HG03280 (cell line): ENCODE measurements around the gene SCYL2.
A peak's percentile ranks its signal among the peaks of the same experiment; 100 is the strongest.
"Not testable (repeated sequence)": the region's sequence is repeated elsewhere in the genome, so short reads cannot be mapped to it uniquely, and the experiment has no call there.

Experiments used
- ATAC-seq: cut with Tn5 transposase; IDR thresholded peaks from one replicate; pipeline ENCODE4 v1.9.1; 2021; ENCODE audit warnings: mild to moderate bottlenecking, moderate library complexity; ENCODE audit not compliant: unreplicated experiment

SCYL2 gene

DNA sequence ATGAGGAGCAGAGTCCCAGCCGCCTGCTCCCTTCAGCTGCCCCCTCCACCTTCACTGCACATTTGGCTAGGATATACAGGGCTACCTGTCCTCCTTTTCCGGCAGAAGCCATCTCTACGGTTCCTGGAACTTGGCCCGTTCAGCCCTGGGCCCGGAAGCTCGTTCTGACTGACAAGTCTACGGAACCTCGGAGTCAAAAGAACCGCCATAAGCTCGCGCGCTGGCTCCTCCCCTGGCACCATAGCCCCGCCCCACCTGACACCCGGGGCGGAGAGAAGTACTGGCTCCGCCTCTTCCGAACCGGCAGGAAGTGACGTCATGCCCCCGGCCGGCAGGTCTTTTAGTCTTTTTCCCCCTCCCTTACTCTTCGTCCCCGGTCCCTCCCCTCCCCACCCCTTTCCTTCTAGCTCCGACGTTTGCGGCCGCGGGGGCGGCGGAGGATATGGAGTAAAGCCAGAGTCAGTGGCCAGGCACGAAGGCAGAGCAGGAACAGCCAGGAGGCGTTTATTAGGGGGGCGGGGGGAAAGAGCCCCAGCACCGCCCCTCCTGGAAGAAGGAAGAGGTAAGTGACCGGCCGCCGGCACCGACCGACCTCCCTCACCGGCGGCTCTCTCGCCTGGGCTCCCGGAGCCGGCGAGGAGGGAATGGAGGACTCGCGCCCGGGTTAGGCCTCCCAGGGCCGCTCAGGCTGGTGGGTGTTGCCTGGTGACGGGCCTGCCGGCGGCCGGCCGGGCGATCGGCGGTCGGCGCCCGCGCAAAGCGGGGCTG, at the start of gene SCYL2, which contains the start of gene DEPDC4:
TSS of gene SCYL2 (plus strand) at position 343 of the 768 bp plus-strand sequence. CDS start 15,794 bp downstream, outside the sequence.
TSS of gene DEPDC4 (minus strand) at position 245 of the 768 bp plus-strand sequence. CDS start at position 242, 3 bp downstream.
- ATAC-seq: peak; percentile 91

- no peak for ATAC-seq
These were observed 47.5 kb upstream of the SCYL2 start for GRCh38 chr12:100219328-100220109.

DNA sequence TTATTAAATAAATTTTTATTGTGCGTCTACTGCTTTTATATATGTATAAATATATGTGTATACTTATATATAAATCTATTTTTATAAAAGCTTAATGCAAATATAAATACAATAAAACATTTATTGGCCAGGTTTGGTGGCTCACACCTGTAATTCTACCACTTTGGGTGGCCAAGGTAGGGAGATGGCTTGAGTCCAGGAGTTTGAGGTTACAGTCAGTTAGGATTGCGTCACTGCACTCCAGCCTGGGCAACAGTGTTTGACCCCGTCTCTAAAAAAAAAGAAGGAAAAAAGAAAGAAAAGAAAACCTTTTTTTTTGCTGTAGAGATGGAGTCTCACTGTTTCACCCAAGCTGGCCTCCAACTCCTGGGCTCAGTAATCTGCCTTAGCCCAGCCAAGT, 45.5 kb upstream of the SCYL2 start:
- ATAC-seq: no peak

GRCh38 chr12:100222173-100222572, 44.8 kb upstream of the SCYL2 start:
- not testable (repeated sequence) for ATAC-seq

GRCh38 chr12:100225491-100225890, 41.5 kb upstream of the SCYL2 start:
- no peak for ATAC-seq

DNA sequence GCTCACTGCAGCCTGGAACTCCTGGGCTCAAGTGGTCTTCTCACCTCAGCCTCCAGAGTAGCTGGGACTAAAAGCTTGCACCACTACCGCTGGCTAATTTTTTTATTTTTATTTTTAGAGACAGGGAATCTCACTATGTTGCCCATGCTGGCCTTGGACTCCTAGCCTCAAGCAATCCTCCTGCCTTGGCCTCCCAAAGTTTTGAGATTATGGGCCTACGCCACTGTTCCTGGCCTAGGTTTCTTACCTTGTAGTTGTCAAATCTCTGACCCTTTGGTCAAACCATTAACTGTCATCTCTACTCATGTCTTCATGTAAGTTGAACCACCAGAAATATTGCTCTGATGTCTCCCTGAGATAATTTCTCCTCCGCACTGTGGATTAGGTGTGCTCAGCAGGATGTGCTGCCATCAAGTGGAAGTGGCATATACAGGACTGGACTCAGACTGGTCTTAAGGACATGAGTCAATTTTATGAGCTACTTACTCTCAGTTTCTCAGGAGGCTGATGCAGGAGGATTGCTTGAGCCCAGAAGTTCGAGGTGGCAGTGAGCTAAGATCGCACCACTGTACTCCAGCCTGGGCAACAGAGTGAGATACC, 37.8 kb upstream of the SCYL2 start:
- no peak for ATAC-seq

DNA sequence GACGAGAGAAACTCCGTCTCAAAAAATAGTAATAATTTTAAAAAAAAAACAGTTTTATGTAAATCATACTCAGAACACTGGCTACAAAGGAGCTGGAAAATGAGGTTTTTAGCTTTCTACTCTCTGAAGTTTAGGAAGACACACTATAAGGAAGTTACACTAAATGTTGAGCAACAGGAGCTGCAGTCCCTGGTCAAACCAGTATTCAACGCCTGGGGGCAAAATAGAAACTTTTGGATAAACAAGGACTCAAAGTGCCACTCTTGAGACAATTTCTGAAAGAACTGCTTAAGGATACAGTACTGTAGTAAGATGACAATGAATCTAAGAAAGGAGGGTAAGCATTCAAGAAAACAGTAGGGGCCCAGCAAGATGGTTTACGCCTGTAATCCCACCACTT, 37.1 kb upstream of the SCYL2 start:
- ATAC-seq: no peak

DNA sequence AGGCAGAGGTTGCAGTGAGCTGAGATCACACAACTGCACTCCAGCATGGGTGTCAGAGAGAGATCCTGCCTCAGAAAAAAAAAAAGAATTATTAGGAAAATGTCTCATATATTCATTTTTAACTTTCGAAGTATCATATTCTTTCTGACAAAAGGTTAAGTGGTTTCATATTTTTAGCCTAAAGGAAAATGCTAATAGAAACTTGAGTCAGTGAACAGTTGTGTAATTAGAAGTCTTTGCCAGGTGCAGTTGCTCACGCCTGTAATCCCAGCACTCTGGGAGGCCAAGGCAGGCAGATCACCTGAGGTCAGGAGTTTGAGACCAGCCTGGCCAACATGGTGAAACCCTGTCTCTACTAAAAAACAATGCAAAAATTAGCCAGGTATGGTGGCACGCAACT, 35.1 kb upstream of the SCYL2 start:
- ATAC-seq: not testable (repeated sequence)

GRCh38 chr12:100234166-100234565, 32.8 kb upstream of the SCYL2 start:
- ATAC-seq: no peak

DNA sequence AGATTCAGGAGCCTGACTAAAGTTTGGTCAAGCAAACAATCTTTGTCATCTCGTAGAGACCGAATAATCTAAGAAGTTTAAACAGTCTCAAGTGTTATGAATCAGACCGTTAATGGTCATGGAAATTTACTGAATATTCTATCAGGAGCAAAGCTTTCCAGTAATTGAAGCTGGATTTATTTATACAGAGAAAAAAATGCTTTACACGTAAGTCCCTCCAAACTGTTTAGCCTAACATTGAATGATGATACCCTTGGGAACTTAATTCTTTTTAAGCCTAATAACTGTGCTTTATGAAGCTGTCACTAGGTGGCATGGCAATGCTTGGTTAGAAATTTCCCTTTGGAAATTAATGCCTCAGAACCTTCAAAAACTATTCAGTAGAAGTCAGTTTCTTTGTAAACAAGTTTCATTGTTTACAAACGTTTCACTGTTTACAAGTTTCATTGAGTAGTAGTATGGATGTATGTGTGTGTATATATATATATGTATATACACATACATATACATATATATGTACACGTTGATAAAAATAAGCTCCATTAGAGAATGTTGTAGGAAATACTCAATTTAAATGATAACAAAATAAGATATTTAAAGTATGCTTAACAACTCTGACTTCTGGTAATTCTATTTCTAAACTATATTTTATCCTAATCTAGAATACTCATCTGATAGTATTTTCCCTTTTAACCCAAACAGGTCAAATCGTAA, 32.2 kb upstream of the SCYL2 start:
- ATAC-seq: peak; percentile 69

DNA sequence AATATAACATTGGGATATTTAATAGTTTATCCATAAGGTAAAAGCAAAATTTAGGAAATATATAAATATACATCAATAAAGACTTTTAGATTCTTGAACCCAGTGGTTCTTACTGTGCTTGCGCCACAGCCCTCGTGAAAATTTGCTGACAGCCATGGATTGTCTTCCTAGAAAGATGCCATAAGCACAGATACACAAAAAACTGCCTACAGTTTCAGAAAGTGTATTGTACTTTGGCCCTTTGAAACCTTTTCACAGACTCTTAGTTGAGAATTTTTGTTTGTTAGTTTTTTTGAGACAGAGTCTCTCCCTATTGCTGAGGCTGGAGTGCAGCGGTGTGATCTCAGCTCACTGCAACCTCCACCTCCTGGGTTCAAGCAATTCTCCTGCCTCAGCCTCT, 28.2 kb upstream of the SCYL2 start:
- no peak for ATAC-seq

GRCh38 chr12:100239589-100239988, 27.4 kb upstream of the SCYL2 start:
- no peak for ATAC-seq

GRCh38 chr12:100243137-100243536, 23.8 kb upstream of the SCYL2 start:
- ATAC-seq: no peak

DNA sequence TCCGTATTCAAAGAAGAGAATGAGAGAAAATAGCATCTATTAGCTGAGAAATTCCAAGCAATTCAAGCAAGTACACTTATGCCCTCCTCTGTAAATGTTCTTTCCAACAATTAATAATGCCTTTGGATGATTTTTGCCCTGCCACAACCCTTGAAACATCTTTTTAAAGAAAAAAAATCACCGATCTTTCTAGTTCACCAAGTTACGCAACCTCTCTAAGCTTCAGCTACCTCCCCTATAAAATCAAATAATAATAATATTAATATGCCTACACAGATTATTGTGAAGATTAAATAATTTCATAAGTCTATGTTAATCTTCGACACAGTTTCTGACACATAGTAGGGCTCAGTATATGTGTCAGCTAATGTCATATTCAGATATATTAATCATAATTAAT, 19.2 kb upstream of the SCYL2 start:
- no peak for ATAC-seq

GRCh38 chr12:100248886-100249285, 18.1 kb upstream of the SCYL2 start:
- ATAC-seq: no peak

- ATAC-seq: no peak
These were observed 17.0 kb upstream of the SCYL2 start for GRCh38 chr12:100249941-100250340.

- no peak for ATAC-seq
These were observed 15.1 kb upstream of the SCYL2 start for GRCh38 chr12:100251917-100252316.

GRCh38 chr12:100253437-100253836, 13.5 kb upstream of the SCYL2 start:
- ATAC-seq: no peak

DNA sequence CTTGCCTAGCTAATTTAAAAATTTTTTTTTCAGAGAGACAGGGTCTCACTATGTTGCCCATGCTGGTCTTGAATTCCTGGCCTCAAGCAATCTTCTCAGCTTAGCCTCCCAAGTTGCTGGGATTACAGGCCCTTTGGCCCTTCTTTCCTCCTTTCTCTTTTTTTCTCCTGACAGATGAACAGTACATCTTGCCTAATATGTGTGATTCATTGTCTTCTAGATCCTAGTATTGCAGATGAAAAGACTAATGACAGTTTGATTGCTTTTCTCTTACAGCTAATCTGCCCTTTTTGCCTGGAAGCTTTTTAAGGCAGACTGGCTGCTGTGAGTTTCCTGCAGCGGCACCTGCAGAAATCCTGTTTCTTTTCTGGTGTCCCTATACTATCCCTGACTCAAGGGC, 12.1 kb upstream of the SCYL2 start:
- no peak for ATAC-seq

DNA sequence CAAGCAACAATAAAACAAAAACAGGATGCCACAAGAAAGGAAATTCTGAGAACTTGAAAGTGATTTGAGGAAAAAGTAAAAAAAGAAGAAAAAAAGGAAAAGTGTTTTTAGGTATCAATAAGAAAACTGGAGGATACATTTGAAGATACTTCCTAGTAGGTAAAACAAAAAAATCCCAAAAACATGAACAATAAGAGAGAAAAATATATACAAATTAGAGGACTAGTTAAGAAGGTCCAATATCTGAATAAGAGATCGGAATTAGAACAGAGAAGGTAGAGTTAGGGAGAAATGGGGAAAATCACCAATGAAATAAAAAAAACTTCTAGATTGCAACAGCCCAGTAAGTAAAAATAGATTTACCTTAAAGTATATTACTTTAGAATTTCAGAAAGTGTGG, 8.8 kb upstream of the SCYL2 start:
- ATAC-seq: no peak

DNA sequence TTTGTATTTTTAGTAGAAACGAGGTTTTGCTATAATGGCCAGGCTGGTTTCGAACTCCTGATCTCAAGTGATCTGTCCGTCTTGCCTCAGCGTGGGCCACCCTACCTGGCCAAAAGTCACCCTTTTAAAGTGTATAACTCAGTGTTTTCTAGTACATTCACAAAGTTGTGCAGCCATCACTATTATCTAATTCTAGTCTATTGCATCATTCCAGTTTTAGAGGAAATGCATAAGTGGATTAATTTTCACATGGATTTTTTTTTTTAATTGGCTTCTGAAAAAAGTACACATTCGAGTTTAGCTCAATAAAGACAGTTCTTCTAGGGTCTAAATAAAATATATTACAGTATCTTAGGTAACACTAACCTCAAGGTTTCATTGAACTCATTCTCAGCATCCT, 3.8 kb upstream of the SCYL2 start:
- ATAC-seq: no peak
